D721Med (cell line): ENCODE data around the gene HOXA2.

Experiments
- DNase-seq: peaks from one replicate; pipeline ENCODE4 v3.0.0; 2011; ENCODE audit warnings: low spot score; ENCODE audit not compliant: insufficient read length
- FAIRE-seq: peaks from 2 replicates; lab custom pipeline; 2011; peaks lifted over from hg19 to GRCh38; lab: Jason Lieb, UNC
- CTCF ChIP-seq: IDR thresholded peaks from 2 replicates; pipeline ENCODE4 v1.5.1; 2012; ENCODE audit warnings: mild to moderate bottlenecking, control low read depth; ENCODE audit not compliant: insufficient read depth; ENCODE audit errors: missing control alignments

Gene HOXA2

DNA sequence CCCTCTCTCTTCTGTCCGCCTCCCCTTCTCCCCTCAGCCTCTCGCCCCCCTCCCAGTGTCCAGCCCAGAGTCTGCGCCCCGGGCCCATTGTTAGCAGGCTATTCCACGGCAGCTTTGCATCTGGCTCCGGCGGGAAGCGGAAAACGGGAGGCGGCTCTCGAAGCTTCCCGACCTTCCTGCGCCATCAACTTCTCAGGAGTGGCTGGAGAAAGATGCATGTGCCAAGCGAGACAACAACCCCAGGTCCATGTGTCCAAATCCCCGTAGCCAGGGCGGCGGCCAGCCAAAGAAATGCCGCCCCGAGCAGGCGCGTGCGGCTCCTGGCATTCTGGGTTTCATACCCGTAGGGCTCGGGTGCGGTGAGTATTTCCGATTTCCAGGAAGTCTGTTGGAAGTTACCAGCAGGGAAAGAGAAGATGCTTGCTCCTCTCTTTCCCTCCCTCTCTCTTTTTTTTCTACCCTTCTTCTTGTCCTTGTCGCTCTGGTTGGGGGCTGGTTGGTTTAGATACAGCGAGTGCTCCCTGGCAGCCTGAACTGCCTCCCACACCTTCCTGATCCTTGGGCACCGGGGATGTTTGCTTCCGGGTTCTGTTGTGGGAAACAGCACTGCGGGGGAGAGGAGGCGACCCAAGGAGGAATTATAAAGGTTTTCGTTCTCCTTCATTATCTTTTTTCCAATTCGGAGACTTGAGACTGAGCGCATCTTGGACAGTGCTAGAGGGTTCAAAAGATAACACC is 1.2 kb upstream of the HOXA2 start:
- FAIRE-seq = no peak
- TF ChIP-seq CTCF = no peak
- no peak for DNase-seq

DNA sequence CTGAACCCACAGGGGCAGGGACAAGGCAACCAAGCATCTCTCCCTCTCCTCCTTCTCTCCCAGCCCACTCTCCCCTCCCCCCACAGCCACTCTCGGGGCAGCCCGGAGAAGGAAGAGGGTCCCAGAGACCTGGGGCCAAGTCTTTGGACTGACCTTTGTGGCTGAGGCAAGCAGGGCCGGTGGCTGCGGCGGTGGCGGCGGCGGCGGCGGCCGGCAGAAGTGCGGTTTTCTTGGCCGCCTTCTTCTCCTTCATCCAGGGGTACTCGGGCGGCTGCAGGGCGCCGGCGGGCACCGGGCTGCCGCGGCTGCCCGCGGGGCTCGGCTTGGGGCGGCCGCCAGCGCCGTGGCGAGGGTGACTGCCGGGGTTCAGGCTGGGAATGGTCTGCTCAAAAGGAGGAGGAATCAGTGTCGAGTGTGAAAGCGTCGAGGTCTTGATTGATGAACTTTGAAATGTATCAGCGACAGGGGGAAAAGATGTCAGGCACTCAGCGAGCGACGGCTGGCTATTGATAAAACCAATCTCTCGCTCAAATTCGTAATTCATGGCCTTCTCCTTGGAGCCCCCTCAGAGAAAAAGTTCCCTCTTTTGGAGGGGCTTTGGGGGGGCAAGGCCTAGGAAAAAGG is 414 bp downstream of the HOXA2 start:
- FAIRE-seq (no peak), DNase-seq (no peak)
- TF ChIP-seq CTCF = no peak

DNA sequence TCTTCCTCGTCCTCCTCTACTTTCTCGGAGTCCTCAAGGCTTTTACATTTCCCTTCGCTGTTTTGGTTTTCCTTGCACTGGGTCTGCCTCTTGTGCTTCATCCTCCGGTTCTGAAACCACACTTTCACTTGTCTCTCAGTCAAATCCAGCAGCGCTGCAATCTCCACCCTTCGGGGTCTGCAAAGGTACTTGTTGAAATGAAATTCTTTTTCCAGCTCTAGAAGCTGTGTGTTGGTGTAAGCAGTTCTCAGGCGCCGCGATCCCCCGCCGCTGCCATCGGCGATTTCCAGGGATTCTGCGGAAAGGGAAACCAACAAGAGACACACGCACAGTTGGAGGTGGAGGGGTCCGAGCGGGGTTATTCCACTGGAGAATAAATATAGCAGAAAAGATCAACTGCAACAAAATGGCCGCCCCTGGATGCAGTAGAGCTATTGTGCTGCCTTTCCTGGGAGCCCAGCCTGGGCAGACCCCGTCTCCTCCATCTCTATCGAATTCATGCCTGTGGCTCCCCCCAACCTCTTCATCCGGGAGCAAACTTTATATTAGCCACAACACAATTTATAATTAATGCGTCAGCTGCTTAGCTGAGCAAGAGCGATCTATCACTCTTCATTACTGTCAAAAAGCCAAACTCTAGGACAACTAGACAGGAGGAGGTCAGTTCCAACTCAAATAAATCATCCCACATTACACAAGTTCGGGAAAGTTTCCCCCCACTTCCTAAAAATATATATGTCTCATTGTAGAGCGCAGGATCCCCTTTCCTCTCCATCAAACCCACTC is 1.1 kb downstream of the HOXA2 start:
- DNase-seq = no peak
- no peak for FAIRE-seq
- TF ChIP-seq CTCF = no peak

GRCh38 chr7:27100694-27101170 is 1.8 kb downstream of the HOXA2 start:
- no peak for TF ChIP-seq CTCF
- FAIRE-seq (no peak), DNase-seq (no peak)

GRCh38 chr7:27099453-27100370 is 2.8 kb downstream of the HOXA2 start:
- no peak for TF ChIP-seq CTCF
- DNase-seq (no peak), FAIRE-seq (no peak)

DNA sequence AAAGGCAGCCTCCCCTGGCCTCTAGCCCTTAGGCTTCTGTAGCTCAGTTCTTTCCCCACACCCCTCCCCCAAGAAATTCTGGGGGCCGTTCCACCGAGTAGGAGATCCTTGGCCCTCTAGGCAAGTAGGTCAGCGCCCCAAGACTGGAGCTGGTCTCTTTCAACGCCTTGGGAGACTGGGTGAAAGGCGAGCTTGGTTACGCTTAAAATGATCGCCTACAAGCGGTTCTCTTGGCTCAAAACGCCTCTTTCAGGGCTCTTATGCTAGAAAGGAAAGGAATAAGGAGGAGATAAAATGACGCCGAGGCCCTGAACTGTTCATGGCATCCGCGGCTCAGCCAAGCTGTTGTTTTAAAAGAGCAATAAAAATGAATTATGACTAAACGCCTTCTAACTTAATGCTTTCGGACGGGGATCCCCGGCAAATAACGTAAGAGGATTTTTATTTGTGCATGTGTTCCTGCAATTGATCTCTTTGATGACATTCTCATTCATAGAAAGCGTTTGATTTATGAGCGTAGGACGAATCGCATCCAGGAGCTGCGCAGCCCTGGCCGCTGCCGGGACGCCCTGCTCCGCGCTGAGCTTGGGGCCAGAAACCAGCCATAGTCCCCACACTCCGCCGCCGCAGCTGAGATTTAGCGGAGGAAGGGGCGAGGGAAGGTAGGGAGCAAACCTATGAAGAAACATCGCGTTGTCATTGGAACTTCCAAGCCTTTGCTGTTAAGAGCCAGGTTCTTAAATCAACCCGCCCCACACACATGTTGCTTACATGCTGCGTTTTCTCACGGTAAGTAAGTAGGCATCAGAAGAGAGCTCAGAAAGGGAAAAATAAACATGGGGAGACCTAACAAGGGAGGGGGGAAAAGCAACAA is 3.7 kb downstream of the HOXA2 start:
- no peak for DNase-seq
- no peak for TF ChIP-seq CTCF
- FAIRE-seq = no peak
